ENCODE results near the gene GTF3A. TPM values are rescaled to one million over a fixed set of nuclear protein-coding genes. Genes with fewer than 3 reads are reported as not detected.

Gene GTF3A
- total and polyA plus RNA-seq, 2 donors (not counting 3 experiments of a cell fraction or from before 2014, with no cell fraction given) = 37.9 to 73.3 TPM

DNA sequence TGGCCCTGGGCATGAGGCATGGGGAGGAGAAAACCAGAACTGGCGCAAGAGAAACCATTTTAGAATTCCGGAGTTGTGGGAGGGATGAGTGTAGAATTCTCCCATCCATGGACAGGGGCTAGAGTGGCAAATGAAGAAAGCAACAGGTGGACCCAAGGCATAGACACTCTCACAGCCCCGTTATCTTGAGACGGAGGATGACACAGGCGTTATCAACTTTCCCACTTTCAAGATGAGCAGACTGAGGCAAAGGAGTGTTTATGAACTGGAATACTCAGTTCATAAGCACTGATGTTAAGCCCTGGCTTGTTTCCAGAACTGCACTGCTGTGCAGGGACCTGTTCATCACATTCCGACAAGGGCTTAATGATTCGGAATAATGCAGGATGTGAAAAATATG lies 1.1 kb upstream of the GTF3A start:
- Histone ChIP-seq H3K9ac (replicated peaks; ENCODE audit: extremely low read depth, insufficient read depth, low read length) (no peak overlapping the region), H3K4me1 (ENCODE audit: control insufficient read depth, extremely low read depth, insufficient read depth, low read length) (peaks cover 25% of the 10 kb centered on the region), H4K20me1 (replicated peaks; ENCODE audit: control insufficient read depth, extremely low read depth, insufficient read depth, low read length) (no peaks in the 10 kb centered on the region), H3K4me2 (ENCODE audit: insufficient read depth, low read length) (no peak overlapping the region), H3K9me3 (replicated peaks; ENCODE audit: control insufficient read depth, insufficient read depth, low read length) (no peaks in the 10 kb centered on the region), H3K79me2 (ENCODE audit: control insufficient read depth, insufficient read depth, low read length) (peaks cover 15% of the 10 kb centered on the region), H3K27ac (ENCODE audit: insufficient read depth, low read depth, low read length) (no peak overlapping the region), H2AFZ (ENCODE audit: low read depth, low read length) (no peak overlapping the region), H3K27me3 (ENCODE audit: control insufficient read depth in 2 of 2, insufficient read depth in 2 of 2, low read length in 2 of 2) (peaks cover 0 to 4% of the 10 kb centered on the region in 2 experiments), H3K36me3 (ENCODE audit: control insufficient read depth in 2 of 2, extremely low read depth in 1 of 2, insufficient read depth in 2 of 2, low read length in 2 of 2) (peaks cover 0 to 2% of the 10 kb centered on the region in 2 experiments), H3K9me1 (replicated peaks; ENCODE audit: control insufficient read depth, extremely low read depth, insufficient read depth, low read length) (no peaks in the 10 kb centered on the region), H3K4me3 (replicated peaks in 1 of 3; ENCODE audit: insufficient read depth in 1 of 3, low read depth in 1 of 3, low read length in 3 of 3) (no peak overlapping the region)
- no peak for DNase-seq (ENCODE audit: low read depth, low spot score)
- POLR2A ChIA-PET = no interaction called here
- dilution Hi-C loops (cut with MboI; ENCODE audit: extremely low pct_ligation_motif_present, low sequenced_read_pairs) = no loop called here
- TF ChIP-seq, protein P1, sequence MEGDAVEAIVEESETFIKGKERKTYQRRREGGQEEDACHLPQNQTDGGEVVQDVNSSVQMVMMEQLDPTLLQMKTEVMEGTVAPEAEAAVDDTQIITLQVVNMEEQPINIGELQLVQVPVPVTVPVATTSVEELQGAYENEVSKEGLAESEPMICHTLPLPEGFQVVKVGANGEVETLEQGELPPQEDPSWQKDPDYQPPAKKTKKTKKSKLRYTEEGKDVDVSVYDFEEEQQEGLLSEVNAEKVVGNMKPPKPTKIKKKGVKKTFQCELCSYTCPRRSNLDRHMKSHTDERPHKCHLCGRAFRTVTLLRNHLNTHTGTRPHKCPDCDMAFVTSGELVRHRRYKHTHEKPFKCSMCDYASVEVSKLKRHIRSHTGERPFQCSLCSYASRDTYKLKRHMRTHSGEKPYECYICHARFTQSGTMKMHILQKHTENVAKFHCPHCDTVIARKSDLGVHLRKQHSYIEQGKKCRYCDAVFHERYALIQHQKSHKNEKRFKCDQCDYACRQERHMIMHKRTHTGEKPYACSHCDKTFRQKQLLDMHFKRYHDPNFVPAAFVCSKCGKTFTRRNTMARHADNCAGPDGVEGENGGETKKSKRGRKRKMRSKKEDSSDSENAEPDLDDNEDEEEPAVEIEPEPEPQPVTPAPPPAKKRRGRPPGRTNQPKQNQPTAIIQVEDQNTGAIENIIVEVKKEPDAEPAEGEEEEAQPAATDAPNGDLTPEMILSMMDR (IDR thresholded peaks at IDR 0.05; ENCODE audit: extremely low read depth in 1 of 2, insufficient read depth in 1 of 2, low read depth in 1 of 2, low read length in 2 of 2) = no peak
- FAIRE-seq = no peak
- BruUV-seq (replicated peaks) = no TSS peak
- CTCF ChIA-PET = no interaction called here
- intact Hi-C loops (cut with micrococcal nuclease) = no loop called here

DNA sequence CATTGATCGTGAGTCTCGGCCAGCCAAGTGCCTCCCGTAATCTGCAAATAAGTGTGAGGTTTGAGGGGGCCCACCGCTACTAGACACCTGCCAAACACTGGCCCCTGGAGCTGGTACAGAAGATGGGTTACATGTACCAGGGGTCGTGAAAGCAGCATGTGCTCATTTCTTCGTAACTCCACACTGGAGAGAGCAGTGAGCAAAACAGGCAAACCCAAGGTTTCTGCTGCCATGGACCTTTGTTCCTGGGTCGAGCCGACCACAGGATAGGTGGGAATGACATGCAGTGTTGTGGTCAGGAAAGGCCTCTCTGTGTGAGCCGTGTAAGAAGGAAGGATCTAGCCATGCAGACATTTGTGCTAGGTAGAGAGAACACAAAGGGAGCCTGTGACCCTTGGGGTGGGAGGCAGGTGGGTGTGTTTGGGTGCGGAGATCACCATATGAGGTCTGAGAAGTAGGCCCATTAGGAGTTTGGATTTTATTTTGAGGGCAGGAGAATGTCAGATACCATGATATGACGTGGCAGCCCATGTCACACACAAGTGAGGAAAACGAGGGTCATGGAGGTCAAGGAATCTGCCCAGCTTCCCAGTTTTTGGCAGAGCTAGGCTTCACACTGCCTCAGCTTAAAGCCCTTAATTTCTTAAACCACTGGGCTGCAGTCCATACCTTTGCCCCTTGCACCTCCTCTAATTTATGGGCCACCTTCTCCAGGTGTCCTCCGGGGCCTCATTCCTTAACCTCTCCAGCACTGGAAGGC lies 919 bp downstream of the GTF3A start:
- H3K27ac ChIP-seq (ENCODE audit: insufficient read depth, low read depth, low read length) = peak overlapping the region; percentile 69
- intact Hi-C loops (cut with micrococcal nuclease) (no loop called here), dilution Hi-C loops (cut with MboI; ENCODE audit: extremely low pct_ligation_motif_present, low sequenced_read_pairs) (no loop called here)
- peak overlapping the region; percentile 88 for H2AFZ ChIP-seq (ENCODE audit: low read depth, low read length)
- POLR2A ChIA-PET = interaction anchor here (1.2 to 1.7 kb wide), 3 partner anchors 20 to 230 kb away, joined by 3 to 8 read pairs (median 4); partner anchors contain the start of gene MTIF3
- no peaks in the 10 kb centered on the region for H3K9me1 ChIP-seq (replicated peaks; ENCODE audit: control insufficient read depth, extremely low read depth, insufficient read depth, low read length)
- H3K4me2 ChIP-seq (ENCODE audit: insufficient read depth, low read length) = peak overlapping the region; percentile 88
- H3K27me3 ChIP-seq (ENCODE audit: control insufficient read depth in 2 of 2, insufficient read depth in 2 of 2, low read length in 2 of 2) = no peaks in the 10 kb centered on the region
- TF ChIP-seq EZH2 (IDR thresholded peaks at IDR 0.05; ENCODE audit: borderline replicate concordance, low read depth, low read length, severe bottlenecking) = no peak
- TF ChIP-seq FOS (IDR thresholded peaks at IDR 0.05; ENCODE audit: borderline replicate concordance, insufficient read depth, low read length) = no peak
- TF ChIP-seq GATA2 (IDR thresholded peaks at IDR 0.05; ENCODE audit: insufficient read depth, insufficient read length, low read depth, low read length) = no peak
- no peak for TF ChIP-seq JUN (IDR thresholded peaks at IDR 0.05; ENCODE audit: borderline replicate concordance, insufficient read depth, insufficient read length, low read depth)
- TF ChIP-seq, protein P1 (IDR thresholded peaks at IDR 0.05; ENCODE audit: extremely low read depth in 1 of 2, insufficient read depth in 1 of 2, low read depth in 1 of 2, low read length in 2 of 2) = no peak
- no peak for TF ChIP-seq MYC (IDR thresholded peaks at IDR 0.05; ENCODE audit: low read depth, low read length)
- TF ChIP-seq, protein P2, sequence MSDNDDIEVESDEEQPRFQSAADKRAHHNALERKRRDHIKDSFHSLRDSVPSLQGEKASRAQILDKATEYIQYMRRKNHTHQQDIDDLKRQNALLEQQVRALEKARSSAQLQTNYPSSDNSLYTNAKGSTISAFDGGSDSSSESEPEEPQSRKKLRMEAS (IDR thresholded peaks at IDR 0.05; ENCODE audit: insufficient read depth, insufficient read length) = no peak
- TF ChIP-seq POLR2AphosphoS5 (IDR thresholded peaks at IDR 0.05; ENCODE audit: insufficient read depth, low read depth, low read length) = no peak
- DNase-seq (ENCODE audit: low read depth, low spot score) = no peak
- peak overlapping the region in 2 of 3 experiments; percentile 57 to 66 for H3K4me3 ChIP-seq (replicated peaks in 1 of 3; ENCODE audit: insufficient read depth in 1 of 3, low read depth in 1 of 3, low read length in 3 of 3)
- BruUV-seq (replicated peaks) = no TSS peak
- H3K4me1 ChIP-seq (ENCODE audit: control insufficient read depth, extremely low read depth, insufficient read depth, low read length) = peaks cover 25% of the 10 kb centered on the region
- peaks cover 15% of the 10 kb centered on the region for H3K79me2 ChIP-seq (ENCODE audit: control insufficient read depth, insufficient read depth, low read length)
- H4K20me1 ChIP-seq (replicated peaks; ENCODE audit: control insufficient read depth, extremely low read depth, insufficient read depth, low read length) = no peaks in the 10 kb centered on the region
- no peaks in the 10 kb centered on the region for H3K9me3 ChIP-seq (replicated peaks; ENCODE audit: control insufficient read depth, insufficient read depth, low read length)
- H3K9ac ChIP-seq (replicated peaks; ENCODE audit: extremely low read depth, insufficient read depth, low read length) = peak overlapping the region; percentile 58
- FAIRE-seq = peak; percentile 18
- H3K36me3 ChIP-seq (ENCODE audit: control insufficient read depth in 2 of 2, extremely low read depth in 1 of 2, insufficient read depth in 2 of 2, low read length in 2 of 2) = peaks cover under 1 to 8% of the 10 kb centered on the region in 2 experiments
- CTCF ChIA-PET = interaction anchor here (0.8 to 4.6 kb wide), 16 partner anchors 10 to 559 kb away, joined by 3 to 41 read pairs (median 5); partner anchors contain the start of gene MTIF3
